CD4-positive, alpha-beta T cell (primary cell): ENCODE data around the gene ZRANB3. TPM values are rescaled to one million over a fixed set of nuclear protein-coding genes. Genes with fewer than 3 reads are reported as not detected.

Experiments
- ATAC-seq: fragments of 200-7000 bp; cut with Tn5 transposase; one replicate; pipeline ENCODE4 v1.10.0; 2022; ENCODE audit warnings: mild to moderate bottlenecking; ENCODE audit not compliant: poor library complexity
- CTCF ChIA-PET: fragments of 350-600 bp; sonication (Branson Sonifier 250); formaldehyde crosslinking; loops from one replicate; lab custom pipeline; 2021; ENCODE audit warnings: antibody characterized with exemption, inconsistent platforms; lab: Charles Lee
- POLR2A ChIA-PET: fragments of 350-600 bp; sonication (Branson Sonifier 250); formaldehyde crosslinking; loops from one replicate; lab custom pipeline; 2021; ENCODE audit warnings: antibody characterized with exemption, inconsistent platforms; lab: Charles Lee
- DNase-seq, 14 experiments: peaks; one replicate each; pipeline ENCODE4 v3.0.0-alpha.2; 2013 to 2020; ENCODE audit warnings: mixed read lengths in 2 of 14
- H3K27ac ChIP-seq, 2 donors: one replicate each; pipeline versions ENCODE4 v1.5.1 to v1.7.0; 2013; ENCODE audit warnings: low read length in 2 of 2, low read depth in 1 of 2, mild to moderate bottlenecking in 1 of 2
- H3K27me3 ChIP-seq, 2 experiments: 1 replicate in 1 of 2; 2 replicates in 1 of 2; pipeline versions ENCODE4 v1.6.1 to v1.7.0; 2013; ENCODE audit warnings: low read length in 2 of 2, control low read depth in 1 of 2, mild to moderate bottlenecking in 1 of 2, moderate library complexity in 1 of 2; ENCODE audit not compliant: insufficient read depth in 2 of 2, control insufficient read depth in 1 of 2
- H3K36me3 ChIP-seq: one replicate; pipeline ENCODE4 v1.6.1; 2013; ENCODE audit warnings: low read length, control low read depth; ENCODE audit not compliant: insufficient read depth
- H3K4me1 ChIP-seq: one replicate; pipeline ENCODE4 v1.6.1; 2013; ENCODE audit warnings: low read length, control low read depth; ENCODE audit not compliant: insufficient read depth
- H3K4me3 ChIP-seq: one replicate; pipeline ENCODE4 v1.5.1; 2013; ENCODE audit warnings: mild to moderate bottlenecking, low read length, moderate library complexity
- H3K9me3 ChIP-seq, 2 experiments: 1 replicate in 1 of 2; 2 replicates in 1 of 2; pipeline versions ENCODE4 v1.6.1 to v1.7.0; 2013; ENCODE audit warnings: low read length in 2 of 2, mild to moderate bottlenecking in 2 of 2, control low read depth in 1 of 2, moderate library complexity in 1 of 2; ENCODE audit not compliant: control insufficient read depth in 1 of 2, insufficient read depth in 1 of 2
- H3K27ac Mint-ChIP-seq: one replicate; pipeline ENCODE4 v1.8.0; 2020; ENCODE audit warnings: mixed read lengths
- H3K27me3 Mint-ChIP-seq: one replicate; pipeline ENCODE4 v1.8.0; 2021; ENCODE audit warnings: mixed read lengths
- H3K36me3 Mint-ChIP-seq: one replicate; pipeline ENCODE4 v1.8.0; 2021; ENCODE audit warnings: low read depth, mixed read lengths
- H3K4me1 Mint-ChIP-seq: one replicate; pipeline ENCODE4 v1.8.0; 2021; ENCODE audit warnings: low read depth, mixed read lengths
- H3K4me3 Mint-ChIP-seq: one replicate; pipeline ENCODE4 v1.8.0; 2020; ENCODE audit warnings: mild to moderate bottlenecking, mixed read lengths
- H3K9me3 Mint-ChIP-seq: one replicate; pipeline ENCODE4 v1.8.0; 2020; ENCODE audit warnings: mixed read lengths
- CTCF ChIP-seq: fragments of 200-600 bp; IDR thresholded peaks from one replicate; pipeline ENCODE4 v1.8.0; 2022; ENCODE audit warnings: antibody characterized with exemption, mild to moderate bottlenecking
- intact Hi-C, 2 experiments: fragments of 100-400 bp; cut with DNase I in 1 of 2; cut with micrococcal nuclease in 1 of 2; formaldehyde crosslinking; loops; one replicate each; pipeline versions ENCODE4 v1.15.1 to v1.9.0; 2023 to 2025; cut with DNase I, micrococcal nuclease
- total RNA-seq, 174 experiments: library from RNA in 2 of 174; stranded (reverse) in 2 of 174; gene quantifications; one replicate each; pipeline ENCODE4 v1.2.3 and lab custom pipeline; 2021 to 2026

ZRANB3 gene
- total RNA-seq, 2 experiments from 2014 or later: 3.9 to 4.2 TPM

- Mint-ChIP-seq H3K27ac (no peak overlapping the region), H3K27me3 (no peaks in the 10 kb centered on the region), H3K4me3 (no peak overlapping the region), H3K36me3 (peaks cover 48% of the 10 kb centered on the region), H3K4me1 (no peaks in the 10 kb centered on the region), H3K9me3 (peaks cover 10% of the 10 kb centered on the region)
- Histone ChIP-seq H3K27ac (no peak overlapping the region), H3K36me3 (no peaks in the 10 kb centered on the region), H3K4me1 (no peaks in the 10 kb centered on the region), H3K27me3 (no peaks in the 10 kb centered on the region), H3K9me3 (peaks cover 0 to 13% of the 10 kb centered on the region in 2 experiments), H3K4me3 (no peak overlapping the region)
- ATAC-seq: no peak
- CTCF ChIA-PET: no interaction called here
- intact Hi-C loops: no loop called here
- no peak for DNase-seq
- no peak for TF ChIP-seq CTCF
- POLR2A ChIA-PET: no interaction called here
These were observed 278.1 kb downstream of the ZRANB3 start for GRCh38 chr2:135252805-135253458.

- intact Hi-C loops: no loop called here
- no peak for DNase-seq
- H3K36me3 Mint-ChIP-seq: peaks cover 45% of the 10 kb centered on the region
- Histone ChIP-seq H3K36me3 (no peaks in the 10 kb centered on the region), H3K4me3 (no peak overlapping the region), H3K4me1 (no peaks in the 10 kb centered on the region), H3K27ac (no peak overlapping the region), H3K9me3 (peaks cover 0 to 13% of the 10 kb centered on the region in 2 experiments), H3K27me3 (no peaks in the 10 kb centered on the region)
- peaks cover 7% of the 10 kb centered on the region for H3K9me3 Mint-ChIP-seq
- no peaks in the 10 kb centered on the region for H3K4me1 Mint-ChIP-seq
- CTCF ChIA-PET: no interaction called here
- no peak overlapping the region for H3K27ac Mint-ChIP-seq
- POLR2A ChIA-PET: no interaction called here
- H3K27me3 Mint-ChIP-seq: no peaks in the 10 kb centered on the region
- ATAC-seq: no peak
- TF ChIP-seq CTCF: no peak
- no peak overlapping the region for H3K4me3 Mint-ChIP-seq
These were observed 282.4 kb downstream of the ZRANB3 start for GRCh38 chr2:135248611-135249010.

- ChIA-PET CTCF (no interaction called here), POLR2A (no interaction called here)
- H3K9me3 ChIP-seq: peaks cover 0 to 12% of the 10 kb centered on the region in 2 experiments
- Mint-ChIP-seq H3K9me3 (peaks cover 7% of the 10 kb centered on the region), H3K4me3 (no peak overlapping the region), H3K27ac (no peak overlapping the region), H3K4me1 (no peaks in the 10 kb centered on the region), H3K27me3 (no peaks in the 10 kb centered on the region), H3K36me3 (peaks cover 29% of the 10 kb centered on the region)
- no peak overlapping the region for H3K4me3 ChIP-seq
- no peaks in the 10 kb centered on the region for H3K4me1 ChIP-seq
- TF ChIP-seq CTCF: no peak
- ATAC-seq (no peak), DNase-seq (no peak)
- H3K27ac ChIP-seq: no peak overlapping the region
- no peaks in the 10 kb centered on the region for H3K36me3 ChIP-seq
- intact Hi-C loops: no loop called here
- H3K27me3 ChIP-seq: no peaks in the 10 kb centered on the region
These were observed 284.2 kb downstream of the ZRANB3 start for GRCh38 chr2:135246711-135247270.
